Tibial nerve (tissue), 3 donors: Measurements from ENCODE around the gene AMOTL1.

ENCODE experiments used
- POLR2A ChIP-seq, 2 donors: fragments of 450-650 bp; IDR thresholded peaks; one replicate each; pipeline ENCODE4 v1.6.1; 2017; ENCODE audit warnings: antibody characterized with exemption in 2 of 2, mild to moderate bottlenecking in 2 of 2, moderate library complexity in 2 of 2
- TF ChIP-seq, protein P1 (sequence below), 5 experiments: fragments of 200-600 bp in 3 of 5; fragments of 450-650 bp in 2 of 5; sonication (generic) in 3 of 5; IDR thresholded peaks; one replicate each; pipeline ENCODE4 v1.5.1; 2016 to 2019; ENCODE audit warnings: antibody characterized with exemption in 5 of 5, mild to moderate bottlenecking in 3 of 5, moderate library complexity in 2 of 5

DNA sequence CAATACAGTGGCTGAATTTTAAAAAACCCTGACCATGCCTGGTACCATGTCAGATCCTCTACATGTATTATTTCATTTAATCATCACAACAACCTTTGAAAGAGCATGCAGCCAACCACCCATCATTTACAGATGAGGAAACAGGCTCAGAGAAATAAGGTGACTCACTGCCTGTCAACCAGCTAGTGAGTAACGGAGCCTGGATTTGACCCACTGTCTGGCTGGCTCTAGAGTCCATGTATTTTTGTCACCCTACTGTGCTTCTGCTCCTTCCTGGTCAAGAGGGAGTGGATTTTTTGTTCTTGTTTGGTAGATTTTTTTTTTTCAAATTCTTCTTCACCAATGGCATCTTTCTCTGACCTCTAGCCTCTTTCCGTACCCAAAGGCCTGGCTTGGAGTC, 127.8 kb downstream of the AMOTL1 start:
- TF ChIP-seq, protein P1, sequence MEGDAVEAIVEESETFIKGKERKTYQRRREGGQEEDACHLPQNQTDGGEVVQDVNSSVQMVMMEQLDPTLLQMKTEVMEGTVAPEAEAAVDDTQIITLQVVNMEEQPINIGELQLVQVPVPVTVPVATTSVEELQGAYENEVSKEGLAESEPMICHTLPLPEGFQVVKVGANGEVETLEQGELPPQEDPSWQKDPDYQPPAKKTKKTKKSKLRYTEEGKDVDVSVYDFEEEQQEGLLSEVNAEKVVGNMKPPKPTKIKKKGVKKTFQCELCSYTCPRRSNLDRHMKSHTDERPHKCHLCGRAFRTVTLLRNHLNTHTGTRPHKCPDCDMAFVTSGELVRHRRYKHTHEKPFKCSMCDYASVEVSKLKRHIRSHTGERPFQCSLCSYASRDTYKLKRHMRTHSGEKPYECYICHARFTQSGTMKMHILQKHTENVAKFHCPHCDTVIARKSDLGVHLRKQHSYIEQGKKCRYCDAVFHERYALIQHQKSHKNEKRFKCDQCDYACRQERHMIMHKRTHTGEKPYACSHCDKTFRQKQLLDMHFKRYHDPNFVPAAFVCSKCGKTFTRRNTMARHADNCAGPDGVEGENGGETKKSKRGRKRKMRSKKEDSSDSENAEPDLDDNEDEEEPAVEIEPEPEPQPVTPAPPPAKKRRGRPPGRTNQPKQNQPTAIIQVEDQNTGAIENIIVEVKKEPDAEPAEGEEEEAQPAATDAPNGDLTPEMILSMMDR (IDR thresholded peaks at IDR 0.05), result no peak
- no peak for TF ChIP-seq POLR2A (IDR thresholded peaks at IDR 0.05)
